GM18519 (cell line): ENCODE results near the gene NRDC.

Source experiments
- ATAC-seq: cut with Tn5 transposase; IDR thresholded peaks from one replicate; pipeline ENCODE4 v1.9.1; 2021; ENCODE audit warnings: mild to moderate bottlenecking, moderate library complexity; ENCODE audit not compliant: unreplicated experiment, low FRiP score

NRDC gene, protein sequence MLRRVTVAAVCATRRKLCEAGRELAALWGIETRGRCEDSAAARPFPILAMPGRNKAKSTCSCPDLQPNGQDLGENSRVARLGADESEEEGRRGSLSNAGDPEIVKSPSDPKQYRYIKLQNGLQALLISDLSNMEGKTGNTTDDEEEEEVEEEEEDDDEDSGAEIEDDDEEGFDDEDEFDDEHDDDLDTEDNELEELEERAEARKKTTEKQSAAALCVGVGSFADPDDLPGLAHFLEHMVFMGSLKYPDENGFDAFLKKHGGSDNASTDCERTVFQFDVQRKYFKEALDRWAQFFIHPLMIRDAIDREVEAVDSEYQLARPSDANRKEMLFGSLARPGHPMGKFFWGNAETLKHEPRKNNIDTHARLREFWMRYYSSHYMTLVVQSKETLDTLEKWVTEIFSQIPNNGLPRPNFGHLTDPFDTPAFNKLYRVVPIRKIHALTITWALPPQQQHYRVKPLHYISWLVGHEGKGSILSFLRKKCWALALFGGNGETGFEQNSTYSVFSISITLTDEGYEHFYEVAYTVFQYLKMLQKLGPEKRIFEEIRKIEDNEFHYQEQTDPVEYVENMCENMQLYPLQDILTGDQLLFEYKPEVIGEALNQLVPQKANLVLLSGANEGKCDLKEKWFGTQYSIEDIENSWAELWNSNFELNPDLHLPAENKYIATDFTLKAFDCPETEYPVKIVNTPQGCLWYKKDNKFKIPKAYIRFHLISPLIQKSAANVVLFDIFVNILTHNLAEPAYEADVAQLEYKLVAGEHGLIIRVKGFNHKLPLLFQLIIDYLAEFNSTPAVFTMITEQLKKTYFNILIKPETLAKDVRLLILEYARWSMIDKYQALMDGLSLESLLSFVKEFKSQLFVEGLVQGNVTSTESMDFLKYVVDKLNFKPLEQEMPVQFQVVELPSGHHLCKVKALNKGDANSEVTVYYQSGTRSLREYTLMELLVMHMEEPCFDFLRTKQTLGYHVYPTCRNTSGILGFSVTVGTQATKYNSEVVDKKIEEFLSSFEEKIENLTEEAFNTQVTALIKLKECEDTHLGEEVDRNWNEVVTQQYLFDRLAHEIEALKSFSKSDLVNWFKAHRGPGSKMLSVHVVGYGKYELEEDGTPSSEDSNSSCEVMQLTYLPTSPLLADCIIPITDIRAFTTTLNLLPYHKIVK

DNA sequence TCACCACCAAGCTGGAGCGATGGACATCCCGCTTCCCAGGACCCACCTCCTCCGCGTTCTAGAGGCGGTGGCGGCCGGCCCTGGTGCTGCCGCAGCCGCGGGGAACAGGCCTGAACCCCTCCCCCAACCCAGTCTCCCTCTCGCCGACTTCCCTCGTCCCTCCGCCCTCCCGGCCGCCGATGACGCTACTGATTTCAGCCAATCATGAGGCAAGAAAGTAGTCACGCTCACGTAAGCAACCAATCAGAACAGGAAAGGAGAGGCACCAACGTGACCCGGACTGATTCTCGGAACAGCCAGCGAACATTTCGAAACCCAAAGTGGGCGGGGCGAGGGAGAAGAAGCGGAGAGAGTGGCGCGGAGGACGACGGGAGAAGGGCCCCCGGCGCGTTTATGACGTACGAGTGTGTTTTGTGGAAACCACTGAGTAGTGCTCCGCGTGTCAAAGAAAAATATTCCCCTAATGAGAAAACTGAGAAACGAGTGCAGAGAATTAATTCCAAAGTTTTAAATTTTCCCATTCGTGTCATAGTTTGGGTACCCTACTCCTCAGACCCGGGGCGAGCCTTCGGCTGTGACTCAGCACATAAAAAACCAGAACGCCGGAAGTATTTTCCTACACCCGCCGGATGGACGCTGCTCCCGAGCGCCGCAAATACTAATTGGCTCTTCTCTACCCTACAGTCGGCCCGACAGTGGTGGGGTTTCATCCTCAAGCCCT is at the start of gene NRDC:
TSS of gene NRDC (minus strand) at position 112 of the 721 bp plus-strand sequence. CDS start 112 bp downstream, outside the sequence.
- peak; percentile 94 for ATAC-seq

DNA sequence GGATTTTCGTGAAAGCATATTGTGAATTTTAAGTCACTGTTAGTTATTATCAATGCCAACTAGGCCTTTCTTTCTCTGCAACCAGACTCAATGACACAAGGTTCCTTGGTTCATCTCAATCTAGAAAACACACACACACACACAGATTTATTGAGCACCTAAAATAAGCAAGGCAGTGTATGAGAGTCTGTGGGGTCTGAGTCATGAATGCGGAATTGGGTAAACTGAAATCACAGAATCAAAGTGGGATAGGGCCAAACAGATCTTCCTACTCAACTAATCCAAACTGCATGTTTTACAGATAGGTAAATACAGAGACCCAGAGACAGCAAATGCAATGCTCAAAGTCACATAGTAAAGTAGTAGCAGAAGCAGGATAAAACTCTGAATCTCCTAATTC is 48.5 kb upstream of the NRDC start:
- ATAC-seq = no peak

DNA sequence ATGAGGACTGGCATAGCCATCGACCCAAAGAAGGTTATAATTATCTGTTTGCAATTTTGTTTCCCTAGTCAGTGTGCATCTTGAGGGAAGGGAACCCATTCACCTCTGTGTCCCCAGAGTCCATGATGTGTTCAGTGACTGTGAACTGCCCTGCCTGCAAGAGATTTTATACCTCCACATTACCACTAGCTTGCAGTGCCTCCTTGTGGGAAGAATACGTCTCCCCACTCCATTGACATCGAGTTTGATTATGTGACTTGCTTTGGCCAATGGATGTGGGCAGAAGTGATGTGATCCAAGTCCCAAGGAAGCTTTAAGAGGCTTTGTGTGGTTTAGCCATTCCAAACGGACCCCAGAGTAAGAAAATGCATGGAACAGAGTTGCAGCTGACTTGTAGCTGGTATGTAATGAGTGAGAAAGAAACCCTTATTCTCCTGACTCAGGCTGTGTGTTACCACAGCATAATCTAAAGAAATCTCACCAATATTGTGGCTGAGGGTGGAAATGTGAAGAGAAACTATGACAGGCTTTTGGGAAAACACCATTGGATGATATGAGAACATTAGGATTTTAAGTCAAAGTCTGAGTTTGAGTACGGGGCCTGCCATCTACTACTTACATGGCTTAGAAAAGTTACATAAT is 47.8 kb upstream of the NRDC start:
- ATAC-seq = no peak

DNA sequence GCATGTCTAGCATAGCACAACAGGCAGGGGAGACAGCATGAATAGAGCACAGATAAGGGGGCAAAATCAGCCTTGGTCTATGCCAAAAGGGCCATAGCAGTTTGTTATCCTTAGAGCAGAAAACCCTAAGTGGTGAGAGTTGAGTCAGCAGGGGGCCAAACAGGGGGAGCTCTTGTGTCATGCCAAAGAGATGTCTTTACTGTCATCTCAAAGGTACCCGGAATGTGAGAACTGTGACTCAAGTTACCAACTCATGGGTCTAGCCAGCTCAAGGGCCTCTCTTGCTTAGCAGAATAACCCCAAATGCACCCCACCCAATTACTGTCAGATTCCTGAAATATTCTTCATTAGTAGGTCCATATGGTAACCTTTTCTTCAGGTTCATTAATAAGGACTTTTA is 45.9 kb upstream of the NRDC start:
- ATAC-seq = no peak

DNA sequence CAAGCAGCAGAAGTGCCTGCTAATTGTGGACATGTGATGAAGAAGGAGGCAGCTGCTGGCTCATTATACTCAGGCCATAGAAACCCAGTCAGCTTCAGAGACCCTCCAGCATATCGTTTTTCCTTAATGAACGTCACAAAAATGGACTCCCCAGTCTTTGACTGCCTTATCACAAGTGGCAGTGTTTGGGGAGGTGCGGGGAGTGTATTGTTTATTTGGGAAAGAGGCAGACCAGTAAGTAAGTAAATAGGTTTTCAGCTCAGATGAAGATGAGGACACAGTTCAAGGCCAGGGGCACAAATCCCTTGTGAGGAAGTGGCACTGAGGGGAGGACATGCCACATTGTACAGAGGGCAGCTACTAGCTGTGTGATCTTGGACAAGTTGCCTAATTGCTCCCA is 43.5 kb upstream of the NRDC start:
- ATAC-seq = no peak

DNA sequence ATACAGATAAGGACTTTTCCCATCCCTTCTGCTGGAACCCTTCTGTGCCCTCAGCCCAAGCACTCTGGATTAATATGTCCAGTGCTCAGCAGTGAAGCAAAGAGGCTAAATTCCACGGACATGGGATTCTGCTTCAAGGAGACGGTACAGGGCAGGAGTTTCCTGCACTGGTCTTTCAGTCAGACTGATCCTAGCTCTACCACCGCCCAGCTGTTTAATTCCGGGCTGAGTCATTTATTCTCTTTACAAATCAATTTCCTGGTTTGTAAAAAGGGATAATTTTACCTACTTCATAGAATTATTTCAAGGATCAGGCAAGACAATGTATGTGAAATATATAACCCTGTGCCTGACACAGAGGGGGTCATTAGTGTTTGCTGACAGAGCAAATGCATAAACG is 41.6 kb upstream of the NRDC start:
- no peak for ATAC-seq

DNA sequence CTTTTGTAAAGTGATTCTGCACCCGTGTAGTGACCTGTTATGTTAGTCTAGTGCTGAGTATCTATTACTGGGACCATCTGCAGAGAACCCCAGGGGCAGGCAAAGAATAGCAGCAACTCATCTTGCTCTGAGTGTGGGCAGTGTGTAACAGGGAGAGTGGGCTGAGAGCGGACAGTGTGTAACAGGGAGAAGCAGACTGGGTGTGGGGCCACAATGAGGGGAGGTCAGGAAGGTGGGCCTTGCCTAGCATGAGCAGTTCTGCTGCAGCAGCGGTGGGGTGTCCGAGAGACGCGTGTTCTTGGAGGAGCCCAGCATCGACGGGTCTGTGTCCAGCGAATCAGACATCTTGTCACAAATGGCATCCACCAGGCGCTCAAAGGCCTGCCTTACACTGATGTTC is 41.2 kb upstream of the NRDC start:
- no peak for ATAC-seq

DNA sequence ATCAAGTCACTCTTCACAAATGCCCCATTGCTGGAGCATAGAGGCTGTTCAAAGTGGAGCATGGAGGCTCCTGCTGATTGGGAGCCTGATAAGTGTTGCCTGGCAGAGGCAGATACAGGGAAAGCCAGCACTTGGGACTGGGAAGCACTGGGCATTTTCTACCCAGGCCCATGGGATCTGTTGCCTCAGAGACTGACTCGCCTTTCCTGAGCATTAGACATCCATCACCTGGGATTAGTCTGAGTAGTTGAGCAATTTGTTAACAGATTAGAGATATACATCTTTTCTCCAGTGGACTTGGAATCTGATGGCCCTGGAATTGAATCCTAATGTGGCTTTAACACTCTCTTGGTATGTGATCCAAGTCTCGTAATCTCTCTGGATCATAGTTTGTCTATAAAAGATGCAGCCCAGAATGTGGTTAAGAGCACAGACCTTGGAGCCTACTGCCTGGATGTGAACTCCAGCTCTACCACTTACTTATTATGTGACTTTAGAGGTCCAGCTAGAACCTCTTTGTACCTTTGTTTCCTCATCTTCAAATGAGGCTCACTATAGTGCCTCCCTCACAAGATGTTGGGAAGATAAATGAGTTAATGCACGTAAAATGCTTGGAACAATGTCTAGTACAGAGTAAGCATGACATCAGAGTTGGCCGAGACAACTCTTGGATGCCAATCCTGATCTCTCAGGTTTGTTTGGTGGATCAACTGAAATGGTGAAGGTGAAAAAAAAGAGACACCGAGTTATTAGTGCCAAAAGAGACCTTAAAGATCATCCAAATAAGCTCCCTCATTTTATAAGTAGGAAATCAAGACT is 38.3 kb upstream of the NRDC start:
- no peak for ATAC-seq

DNA sequence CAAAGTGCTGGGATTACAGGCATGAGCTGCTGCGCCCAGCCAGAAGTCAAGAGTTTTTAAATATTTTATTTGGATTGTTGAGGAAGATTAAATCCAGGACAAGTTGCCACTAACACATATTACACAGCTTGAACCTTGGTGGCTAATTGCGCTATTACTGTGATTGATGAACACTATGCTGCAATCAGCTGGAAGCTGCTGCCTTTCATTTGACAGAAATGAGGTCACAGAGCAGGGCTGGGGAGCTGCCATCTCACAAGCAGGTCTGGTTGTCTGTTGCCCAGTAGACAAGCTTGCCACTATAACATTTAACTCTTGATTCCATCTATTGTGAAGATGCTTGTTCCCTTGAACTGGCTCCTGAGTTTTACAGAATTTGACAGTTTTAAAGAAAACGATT is 37.4 kb upstream of the NRDC start:
- ATAC-seq = no peak

DNA sequence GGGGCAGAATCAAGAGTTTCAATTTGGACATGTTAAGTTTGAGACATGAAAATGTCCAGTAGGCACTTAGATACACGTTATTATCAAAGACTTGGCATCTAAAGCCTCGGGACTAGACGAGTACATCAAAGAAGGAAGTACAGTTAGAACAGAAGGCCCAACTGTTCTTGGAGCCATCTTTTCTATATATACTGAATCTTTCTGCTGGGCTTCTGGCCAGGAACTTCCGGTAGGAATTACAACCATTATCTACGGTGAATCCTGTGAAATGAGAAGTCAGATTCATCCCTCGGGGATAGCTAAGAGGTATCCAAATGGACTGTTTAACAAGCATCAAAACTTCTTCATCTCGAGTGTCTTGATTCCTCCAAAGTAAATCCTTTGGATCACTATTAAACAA is 34.4 kb upstream of the NRDC start:
- no peak for ATAC-seq

DNA sequence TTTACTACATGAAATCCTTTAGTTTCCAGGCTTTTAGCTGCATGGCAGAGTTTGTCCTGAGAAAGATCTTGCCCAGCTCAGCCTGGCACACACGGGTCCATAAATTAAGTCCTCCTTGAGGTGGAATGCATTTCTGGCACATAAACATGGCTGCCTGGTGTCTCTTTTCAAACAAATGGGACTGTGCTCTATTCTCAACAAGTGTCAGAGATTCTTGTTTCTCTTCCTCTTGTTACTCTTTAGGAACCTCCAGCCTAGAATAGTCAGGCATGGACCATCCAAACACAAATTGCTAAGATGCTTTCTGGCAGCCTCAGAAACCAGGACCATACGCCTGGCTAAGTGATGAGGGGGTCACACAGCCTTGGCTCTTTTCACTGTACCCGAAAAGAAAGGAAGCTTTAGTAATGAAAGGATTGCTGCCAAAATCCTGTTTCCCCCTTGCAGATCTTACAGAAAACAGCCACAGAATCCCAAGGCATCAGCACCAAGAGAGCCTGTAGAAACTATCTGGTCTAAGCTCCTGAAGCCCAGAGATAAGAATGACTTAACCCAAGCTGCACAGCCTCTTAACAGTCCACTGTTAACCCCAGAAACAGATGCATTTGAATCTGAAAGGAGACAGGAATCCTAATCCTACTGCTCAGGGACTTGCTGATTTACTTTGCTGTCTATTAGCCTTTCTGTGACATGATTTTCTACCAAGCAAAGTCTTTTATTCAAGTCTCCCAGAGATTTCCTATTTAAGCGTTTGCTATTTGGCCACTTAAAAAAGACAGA is 31.9 kb upstream of the NRDC start:
- no peak for ATAC-seq

DNA sequence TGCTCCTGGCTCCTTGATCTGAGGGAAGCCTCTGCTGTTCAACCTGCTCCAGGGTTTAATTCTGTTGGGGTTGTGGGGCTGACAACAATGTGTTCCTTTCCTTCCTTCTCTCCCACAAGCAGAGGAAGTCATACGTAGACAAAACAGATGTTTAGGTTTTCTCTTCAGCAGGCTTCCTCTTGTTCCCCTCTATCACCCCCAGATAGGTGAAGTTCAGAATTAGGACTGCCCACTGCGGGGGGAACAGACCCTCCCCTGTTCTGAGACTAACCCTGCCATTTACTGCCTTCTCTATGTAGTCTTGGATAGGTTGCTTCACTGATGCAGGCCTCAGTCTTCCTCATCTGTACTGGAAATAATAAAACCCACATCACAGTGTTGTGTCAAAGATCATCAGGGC is 30.0 kb upstream of the NRDC start:
- no peak for ATAC-seq

DNA sequence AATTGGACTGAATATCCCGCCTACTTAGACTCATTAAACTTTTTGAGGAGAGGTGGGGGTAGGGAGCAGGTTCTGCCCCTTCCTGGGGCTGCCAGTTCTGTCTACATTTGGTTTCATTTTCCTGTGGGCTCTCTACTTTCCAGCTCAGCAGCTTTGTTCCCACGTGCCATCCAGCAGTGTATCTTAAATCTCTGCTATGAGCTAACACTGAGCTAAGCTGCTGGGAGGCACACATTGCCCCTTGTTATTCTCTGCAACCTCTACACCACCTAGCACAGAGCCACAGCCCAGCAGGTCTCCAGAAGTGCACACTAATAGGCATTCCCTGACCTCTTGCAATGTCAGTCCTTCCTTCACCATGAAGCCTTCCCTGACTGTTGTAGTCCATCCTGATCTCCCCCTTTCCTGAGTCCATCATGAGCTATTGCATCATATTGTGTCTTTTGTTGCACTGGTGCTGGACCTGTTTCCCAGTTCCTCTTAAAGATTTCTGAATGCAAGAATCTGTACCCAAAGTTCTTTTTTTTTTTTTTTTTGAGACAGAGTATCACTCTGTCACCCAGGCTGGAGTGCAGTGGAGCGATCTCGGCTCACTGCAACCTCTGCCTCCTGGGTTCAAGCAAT is 28.7 kb upstream of the NRDC start:
- no peak for ATAC-seq

DNA sequence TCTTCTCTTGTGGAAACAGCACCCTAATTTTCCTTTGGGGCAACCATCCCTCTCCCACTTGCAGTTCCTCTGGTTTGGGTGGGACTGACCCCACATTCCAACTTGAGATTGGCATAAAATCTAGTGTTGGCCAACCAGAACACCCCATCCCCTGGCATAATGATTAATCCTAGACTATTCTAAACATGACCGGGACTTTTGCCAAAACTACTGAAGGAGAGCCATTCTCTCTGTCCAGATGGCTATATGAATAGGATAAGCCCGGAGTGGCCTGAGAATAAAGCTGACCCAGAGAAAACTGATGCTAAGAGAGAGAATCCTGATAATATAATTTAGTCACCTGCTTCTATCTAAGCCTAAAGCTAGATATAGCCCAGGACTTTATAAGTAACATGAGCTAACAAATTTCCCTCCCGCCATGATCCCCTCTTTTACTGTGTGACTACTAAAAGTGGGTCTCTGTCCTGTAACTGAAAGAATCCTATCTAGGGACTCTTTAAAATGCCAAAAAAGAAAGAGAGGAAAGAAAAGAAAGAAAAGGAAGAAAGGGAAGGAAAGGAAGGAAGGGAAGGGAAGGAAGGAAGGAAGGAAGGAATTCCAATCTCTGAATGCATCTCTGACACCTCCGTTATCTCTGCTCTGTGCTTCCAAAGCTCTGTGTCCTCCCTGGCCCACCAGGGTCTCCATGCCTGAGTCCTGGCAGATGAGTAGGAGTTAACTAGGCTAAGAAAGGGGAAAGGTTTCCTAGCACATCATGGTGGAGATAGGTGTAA is 28.0 kb upstream of the NRDC start:
- no peak for ATAC-seq

DNA sequence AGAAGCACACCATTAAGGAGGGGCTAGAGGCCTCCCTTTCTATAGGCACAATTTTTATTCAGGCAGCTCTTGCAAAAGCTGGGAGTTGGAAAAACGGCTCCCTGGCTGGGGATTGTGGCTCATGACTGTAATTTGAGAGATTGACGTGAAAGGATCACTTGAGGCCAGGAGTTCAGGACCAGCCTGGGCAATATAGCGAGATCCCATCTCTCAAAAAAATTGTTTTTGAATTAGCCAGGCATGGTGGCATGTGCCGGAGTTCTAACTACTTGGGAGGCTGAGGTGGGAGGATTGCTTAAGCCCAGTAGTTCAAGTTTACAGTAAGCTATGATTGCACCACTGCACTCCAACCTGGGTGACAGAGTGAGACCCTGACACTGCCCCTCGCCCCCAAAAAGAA is 23.9 kb upstream of the NRDC start:
- ATAC-seq = no peak

DNA sequence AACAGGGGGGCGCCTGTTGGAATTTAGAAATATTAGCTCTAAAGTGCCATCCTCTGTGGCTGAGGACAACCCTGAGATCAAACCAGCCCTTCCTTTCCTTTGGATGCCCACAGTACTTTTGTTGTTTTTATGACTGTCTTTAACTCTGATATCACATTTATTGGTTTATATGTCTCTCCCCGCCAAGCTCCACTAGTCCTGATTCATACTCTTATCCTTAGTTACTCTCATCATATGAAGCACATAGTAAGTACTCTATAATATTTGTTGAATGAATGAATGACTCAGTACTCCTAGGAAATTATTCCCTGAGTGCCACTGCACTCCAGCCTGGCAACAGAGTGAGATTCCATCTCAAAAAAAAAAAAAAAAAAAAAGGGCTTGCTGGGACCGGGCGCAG is 22.6 kb upstream of the NRDC start:
- ATAC-seq = no peak

DNA sequence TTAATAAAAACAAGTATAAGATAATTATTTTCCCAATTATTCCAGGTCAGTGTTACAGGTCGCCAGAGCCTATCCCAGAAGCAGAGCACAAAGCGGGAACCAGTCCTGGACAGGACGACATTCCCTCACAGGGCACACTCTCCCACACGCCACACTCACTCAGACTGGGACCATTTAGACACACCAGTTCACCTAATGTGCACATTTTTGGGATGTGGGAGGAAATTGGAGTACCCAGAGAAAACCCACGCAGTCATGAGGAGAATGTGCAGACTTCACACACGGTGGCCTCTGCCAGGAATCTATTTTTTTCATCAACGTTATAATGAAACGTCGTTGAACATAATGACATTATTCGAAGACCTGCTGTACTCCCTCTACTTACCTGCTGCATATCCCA is 20.5 kb upstream of the NRDC start:
- no peak for ATAC-seq
